GM13976 (cell line): ENCODE data around the gene GPR3.

Source experiments
- DNase-seq: peaks from one replicate; pipeline ENCODE4 v3.0.0; 2012; ENCODE audit warnings: low spot score
- in situ Hi-C: fragments of 300-500 bp; cut with MboI; formaldehyde crosslinking; loops from one replicate; pipeline ENCODE4 v1.12.0; 2022; ENCODE audit warnings: low sequenced_read_pairs, mixed read lengths, inconsistent platforms; ENCODE audit not compliant: unreplicated experiment
- TF ChIP-seq, protein P1 (sequence below): IDR thresholded peaks from 2 replicates; pipeline ENCODE4 v1.5.1; 2012; ENCODE audit warnings: borderline replicate concordance, mild to moderate bottlenecking; ENCODE audit not compliant: insufficient read depth; ENCODE audit errors: extremely low read depth, missing control alignments, control extremely low read depth

The GPR3 gene

DNA sequence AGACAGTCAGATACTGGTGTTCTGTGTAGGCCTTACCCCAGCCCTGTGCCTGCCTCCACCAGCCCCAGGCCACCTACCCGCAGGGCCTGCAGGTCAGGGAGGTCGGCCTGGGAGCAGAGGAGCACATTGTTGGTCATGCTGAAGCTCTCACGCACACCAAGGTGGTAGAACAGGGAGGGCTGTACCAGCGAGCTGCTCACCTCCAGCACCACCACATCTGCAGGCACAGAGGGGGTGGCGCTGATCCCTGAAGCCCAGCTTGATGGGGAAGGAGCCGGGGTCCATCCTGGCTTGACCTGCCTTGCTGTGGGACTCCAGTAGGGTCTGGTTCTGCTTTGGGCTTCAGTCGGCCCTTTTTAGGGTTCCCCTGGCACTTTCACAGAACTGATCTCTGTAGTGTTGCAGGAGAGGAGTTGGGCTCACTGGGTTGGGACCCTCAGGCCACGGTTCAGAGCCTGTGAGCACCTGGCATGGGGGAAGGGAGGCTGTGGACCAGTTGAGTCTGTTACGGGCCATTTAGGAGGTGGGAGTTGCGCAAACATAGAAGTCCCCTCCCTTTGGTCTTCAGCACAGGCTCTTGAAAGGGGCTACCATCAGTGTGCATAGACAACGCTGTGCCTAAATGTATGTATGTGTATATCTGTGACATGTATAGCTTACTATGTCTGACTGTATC, 27.6 kb upstream of the GPR3 start:
- DNase-seq, result no peak
- TF ChIP-seq, protein P1, sequence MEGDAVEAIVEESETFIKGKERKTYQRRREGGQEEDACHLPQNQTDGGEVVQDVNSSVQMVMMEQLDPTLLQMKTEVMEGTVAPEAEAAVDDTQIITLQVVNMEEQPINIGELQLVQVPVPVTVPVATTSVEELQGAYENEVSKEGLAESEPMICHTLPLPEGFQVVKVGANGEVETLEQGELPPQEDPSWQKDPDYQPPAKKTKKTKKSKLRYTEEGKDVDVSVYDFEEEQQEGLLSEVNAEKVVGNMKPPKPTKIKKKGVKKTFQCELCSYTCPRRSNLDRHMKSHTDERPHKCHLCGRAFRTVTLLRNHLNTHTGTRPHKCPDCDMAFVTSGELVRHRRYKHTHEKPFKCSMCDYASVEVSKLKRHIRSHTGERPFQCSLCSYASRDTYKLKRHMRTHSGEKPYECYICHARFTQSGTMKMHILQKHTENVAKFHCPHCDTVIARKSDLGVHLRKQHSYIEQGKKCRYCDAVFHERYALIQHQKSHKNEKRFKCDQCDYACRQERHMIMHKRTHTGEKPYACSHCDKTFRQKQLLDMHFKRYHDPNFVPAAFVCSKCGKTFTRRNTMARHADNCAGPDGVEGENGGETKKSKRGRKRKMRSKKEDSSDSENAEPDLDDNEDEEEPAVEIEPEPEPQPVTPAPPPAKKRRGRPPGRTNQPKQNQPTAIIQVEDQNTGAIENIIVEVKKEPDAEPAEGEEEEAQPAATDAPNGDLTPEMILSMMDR, result no peak
- in situ Hi-C loops, result no loop called here

DNA sequence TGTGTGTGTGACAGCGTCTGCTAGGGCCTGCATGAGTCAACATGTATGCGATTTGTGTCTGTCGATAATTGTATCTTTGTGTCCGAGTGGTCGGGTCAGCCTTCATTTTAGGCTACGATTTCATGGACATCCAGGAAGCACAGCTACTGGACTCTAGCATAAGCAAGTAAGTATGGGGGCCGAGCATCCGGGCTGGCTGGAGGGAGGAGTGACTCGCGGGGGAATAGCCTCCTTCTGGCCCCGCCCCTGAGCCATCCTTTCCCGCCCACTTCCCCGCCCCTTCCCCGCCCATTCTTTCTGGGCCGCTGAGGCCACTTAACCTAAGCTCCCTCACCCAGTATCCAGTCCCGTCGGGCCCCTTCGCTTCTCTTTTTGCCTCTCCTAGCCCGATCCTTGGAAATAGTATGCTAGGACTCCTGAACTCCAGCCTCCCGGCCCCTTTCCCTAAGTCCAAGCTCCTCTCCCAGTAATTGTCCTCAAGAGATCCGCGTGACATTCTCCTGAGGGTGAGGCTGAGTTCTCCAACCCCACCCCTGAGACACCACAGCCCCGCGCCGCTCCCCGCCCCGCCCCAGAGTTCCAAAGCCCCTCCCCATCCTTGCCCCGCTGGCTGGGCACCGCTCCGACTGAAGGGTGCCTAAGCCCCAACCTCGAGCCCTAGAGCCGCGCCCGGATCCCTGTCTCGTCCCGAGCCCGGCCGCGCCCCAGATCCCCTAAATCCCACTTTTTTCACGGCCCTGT, 26.9 kb upstream of the GPR3 start:
- in situ Hi-C loops, result no loop called here
- peak; percentile 97 for DNase-seq
- TF ChIP-seq, protein P1, result no peak

DNA sequence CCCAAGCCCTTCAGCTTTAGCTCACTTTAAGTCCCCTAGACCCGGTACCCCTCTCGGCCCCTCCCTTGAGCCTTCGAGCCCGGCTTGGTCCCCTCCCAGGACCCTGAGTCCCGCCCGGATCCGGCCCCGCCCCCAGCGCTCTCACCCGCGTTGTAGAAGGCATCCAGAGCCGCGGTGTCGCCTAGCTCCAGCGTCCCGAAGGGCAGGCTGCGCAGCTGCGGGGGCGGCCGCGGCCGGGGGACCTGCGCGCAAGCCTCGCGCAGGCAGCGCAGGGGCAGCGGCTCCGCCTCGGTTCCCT, 26.4 kb upstream of the GPR3 start:
- TF ChIP-seq, protein P1, result no peak
- in situ Hi-C loops, result no loop called here
- peak; percentile 77 for DNase-seq

DNA sequence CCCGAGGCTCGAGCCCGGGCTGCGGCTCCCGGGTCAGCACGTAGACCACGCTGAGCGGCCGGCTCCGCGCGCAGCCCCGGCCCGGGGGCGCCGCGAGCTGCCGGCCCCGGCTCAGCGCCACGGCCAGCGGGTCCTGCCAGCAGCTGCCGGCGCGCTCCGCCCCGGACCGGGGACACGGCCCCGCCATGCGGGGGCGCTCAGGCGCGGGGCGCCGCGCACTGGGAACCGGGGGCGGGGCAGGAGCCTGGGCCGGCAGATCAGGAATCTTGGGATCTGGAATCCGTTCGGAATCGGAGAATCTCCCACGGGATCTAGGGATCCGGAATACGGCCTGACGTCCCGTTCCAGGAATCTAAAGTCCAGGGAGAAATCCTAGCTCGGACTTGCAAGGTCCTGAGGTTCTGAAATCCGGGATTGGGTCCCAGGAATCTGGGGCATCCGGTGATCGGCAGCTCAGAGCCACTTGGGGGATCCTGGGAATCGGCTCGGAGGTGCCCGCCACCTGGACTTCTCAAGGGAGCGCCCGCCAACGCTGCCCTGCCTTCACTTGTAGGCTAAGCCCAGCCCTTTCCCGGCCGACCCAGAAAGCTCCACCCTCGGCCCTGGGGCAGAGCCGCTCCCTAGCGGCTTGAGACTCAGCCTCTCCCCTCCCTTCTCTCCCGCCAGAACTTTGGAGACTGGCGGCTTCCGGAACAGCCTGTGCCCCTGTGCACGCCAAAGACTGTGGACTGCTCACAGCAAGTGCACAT, 25.8 kb upstream of the GPR3 start, which contains the start of gene MAP3K6:
Gene MAP3K6 (minus strand): TSS at position 551 of the 749 bp plus-strand sequence. CDS start 364 bp downstream, at position 187.
- TF ChIP-seq, protein P1, result peak; percentile 69
- in situ Hi-C loops, result no loop called here
- peak; percentile 80 for DNase-seq

DNA sequence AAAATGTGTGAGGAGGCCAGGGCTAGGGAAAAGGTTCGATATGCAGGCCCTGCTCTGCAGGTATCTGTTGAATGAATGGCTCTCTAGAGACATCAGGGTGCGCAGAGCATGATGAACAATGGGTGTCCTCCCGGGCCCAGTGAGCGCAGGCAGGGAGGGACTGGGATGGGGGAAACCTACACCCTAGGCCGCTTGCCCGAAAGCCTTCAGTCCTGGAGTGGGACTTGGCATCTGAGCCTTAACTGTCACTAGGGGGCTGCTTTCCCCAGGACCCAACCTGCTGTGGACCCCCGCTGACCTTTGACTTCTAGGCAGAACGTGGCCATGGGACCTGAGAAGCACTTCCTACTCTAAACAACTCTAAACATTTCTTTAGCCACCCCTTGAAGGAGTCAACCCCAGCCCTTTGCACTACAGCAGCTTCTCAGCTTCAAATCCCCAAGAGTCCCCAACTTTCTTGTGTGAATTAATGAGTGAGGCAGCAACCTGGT, 25.2 kb upstream of the GPR3 start:
- no peak for DNase-seq
- TF ChIP-seq, protein P1, result no peak
- in situ Hi-C loops, result no loop called here

DNA sequence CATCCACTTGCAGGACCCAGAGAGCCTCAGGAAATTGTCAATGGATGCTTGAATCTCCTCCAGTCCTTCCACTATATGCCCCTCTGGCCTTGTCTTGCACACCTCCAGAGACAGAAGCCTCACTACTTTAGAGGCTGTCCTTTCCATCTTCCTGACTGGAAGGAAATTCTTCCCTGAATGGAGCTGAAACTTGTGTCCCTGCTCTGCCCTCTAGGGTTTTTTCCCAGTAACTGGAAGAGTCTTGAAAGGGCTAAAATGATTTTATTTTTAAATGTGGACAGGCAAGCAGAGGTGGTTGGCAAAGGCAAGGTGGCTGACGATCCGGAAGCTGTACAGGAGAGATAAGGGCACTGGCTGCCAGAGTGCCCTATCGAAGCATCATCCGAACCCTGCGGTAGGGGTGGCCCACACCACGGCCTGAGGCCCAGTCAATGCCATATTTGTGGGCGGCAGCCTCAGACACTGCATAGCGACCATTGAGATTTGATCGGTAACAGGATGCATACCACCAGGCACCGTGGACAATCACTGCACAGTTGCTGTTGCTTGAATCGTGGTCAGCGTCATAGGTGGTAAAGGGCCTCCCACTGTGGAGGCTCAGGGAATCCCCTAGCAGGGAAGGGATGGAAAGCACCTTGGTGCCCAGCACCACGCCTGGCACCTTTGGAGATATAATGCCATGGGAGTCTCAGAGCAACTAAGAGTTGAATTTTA, 23.4 kb upstream of the GPR3 start:
- no peak for DNase-seq
- TF ChIP-seq, protein P1, result no peak
- in situ Hi-C loops, result no loop called here
